Ecto neural progenitor cell (in vitro differentiated cells): Measurements from ENCODE around the gene EEIG2.
A peak's percentile ranks its signal among the peaks of the same experiment; 100 is the strongest.
"Not testable (repeated sequence)": the region's sequence is repeated elsewhere in the genome, so short reads cannot be mapped to it uniquely, and the experiment has no call there.

Source experiments
- DNase-seq: peaks from one replicate; pipeline ENCODE4 v3.0.0-alpha.2; 2018; ENCODE audit warnings: low spot score

Gene EEIG2

GRCh38 chr1:108547493-108547892 is 12.4 kb upstream of the EEIG2 start:
- not testable (repeated sequence) for DNase-seq

- no peak for DNase-seq
Measured at GRCh38 chr1:108551137-108551862, 8.6 kb upstream of the EEIG2 start.

- DNase-seq: no peak
Measured at GRCh38 chr1:108553905-108554304, 6.0 kb upstream of the EEIG2 start.

GRCh38 chr1:108554682-108555427 is 5.0 kb upstream of the EEIG2 start:
- DNase-seq: no peak

GRCh38 chr1:108556066-108556465 is 3.8 kb upstream of the EEIG2 start:
- DNase-seq: no peak

- DNase-seq: no peak
Measured at GRCh38 chr1:108556499-108556898, 3.4 kb upstream of the EEIG2 start.

- DNase-seq: no peak
Measured at GRCh38 chr1:108557296-108557695, 2.6 kb upstream of the EEIG2 start.

- DNase-seq: peak; percentile 70
Measured at GRCh38 chr1:108560189-108560873, 431 bp downstream of the EEIG2 start.

GRCh38 chr1:108560874-108561459 is 1.1 kb downstream of the EEIG2 start:
- DNase-seq: peak; percentile 64

- peak; percentile 70 for DNase-seq
Measured at GRCh38 chr1:108561689-108562326, 1.9 kb downstream of the EEIG2 start.

GRCh38 chr1:108563808-108564207 is 3.9 kb downstream of the EEIG2 start:
- no peak for DNase-seq

GRCh38 chr1:108565081-108565480 is 5.2 kb downstream of the EEIG2 start:
- DNase-seq: no peak

GRCh38 chr1:108565512-108565911 is 5.6 kb downstream of the EEIG2 start:
- DNase-seq: no peak

GRCh38 chr1:108568589-108568988 is 8.7 kb downstream of the EEIG2 start:
- DNase-seq: no peak

- no peak for DNase-seq
Measured at GRCh38 chr1:108569097-108569728, 9.3 kb downstream of the EEIG2 start.

GRCh38 chr1:108570128-108570527 is 10.2 kb downstream of the EEIG2 start:
- no peak for DNase-seq

GRCh38 chr1:108570998-108571401 is 11.1 kb downstream of the EEIG2 start:
- no peak for DNase-seq

GRCh38 chr1:108572182-108572581 is 12.3 kb downstream of the EEIG2 start:
- no peak for DNase-seq

GRCh38 chr1:108573183-108573582 is 13.3 kb downstream of the EEIG2 start:
- no peak for DNase-seq

- DNase-seq: no peak
Measured at GRCh38 chr1:108574008-108574407, 14.1 kb downstream of the EEIG2 start.

GRCh38 chr1:108575375-108575774 is 15.5 kb downstream of the EEIG2 start:
- DNase-seq: no peak
